NT2/D1 (cell line): ENCODE measurements around the gene ZNF780A.

Experiments used
- DNase-seq: peaks from one replicate; pipeline ENCODE4 v3.0.0-alpha.2; 2011; ENCODE audit warnings: low read depth, low spot score
- H3K27me3 ChIP-seq: 2 replicates; pipeline ENCODE4 v1.6.0; 2011; ENCODE audit warnings: mild to moderate bottlenecking; ENCODE audit not compliant: insufficient read length, insufficient read depth
- H3K36me3 ChIP-seq: 2 replicates; pipeline ENCODE4 v1.6.1; 2011; ENCODE audit warnings: mild to moderate bottlenecking, low read length, mixed read lengths; ENCODE audit not compliant: insufficient read depth, insufficient read length
- H3K4me1 ChIP-seq: 2 replicates; pipeline ENCODE4 v1.5.1; 2011; ENCODE audit not compliant: insufficient read depth, insufficient read length
- H3K4me3 ChIP-seq: 2 replicates; pipeline ENCODE4 v1.5.1; 2011; ENCODE audit warnings: low read depth; ENCODE audit not compliant: insufficient read length
- H3K9ac ChIP-seq: 2 replicates; pipeline ENCODE4 v1.6.0; 2011; ENCODE audit warnings: low read depth; ENCODE audit not compliant: insufficient read length
- H3K9me3 ChIP-seq: 2 replicates; pipeline ENCODE4 v1.5.1; 2011; ENCODE audit warnings: mild to moderate bottlenecking, low read length; ENCODE audit not compliant: insufficient read depth
- SUZ12 ChIP-seq: IDR thresholded peaks from 2 replicates; pipeline ENCODE4 v1.6.1; 2011; ENCODE audit not compliant: insufficient read length, insufficient read depth; ENCODE audit errors: extremely low read depth
- YY1 ChIP-seq: IDR thresholded peaks from 2 replicates; pipeline ENCODE4 v1.6.1; 2011; ENCODE audit not compliant: insufficient read length, insufficient read depth
- ZNF274 ChIP-seq: IDR thresholded peaks from 2 replicates; pipeline ENCODE4 v1.6.1; 2011; ENCODE audit warnings: mild to moderate bottlenecking, low read depth, low read length

Gene ZNF780A

DNA sequence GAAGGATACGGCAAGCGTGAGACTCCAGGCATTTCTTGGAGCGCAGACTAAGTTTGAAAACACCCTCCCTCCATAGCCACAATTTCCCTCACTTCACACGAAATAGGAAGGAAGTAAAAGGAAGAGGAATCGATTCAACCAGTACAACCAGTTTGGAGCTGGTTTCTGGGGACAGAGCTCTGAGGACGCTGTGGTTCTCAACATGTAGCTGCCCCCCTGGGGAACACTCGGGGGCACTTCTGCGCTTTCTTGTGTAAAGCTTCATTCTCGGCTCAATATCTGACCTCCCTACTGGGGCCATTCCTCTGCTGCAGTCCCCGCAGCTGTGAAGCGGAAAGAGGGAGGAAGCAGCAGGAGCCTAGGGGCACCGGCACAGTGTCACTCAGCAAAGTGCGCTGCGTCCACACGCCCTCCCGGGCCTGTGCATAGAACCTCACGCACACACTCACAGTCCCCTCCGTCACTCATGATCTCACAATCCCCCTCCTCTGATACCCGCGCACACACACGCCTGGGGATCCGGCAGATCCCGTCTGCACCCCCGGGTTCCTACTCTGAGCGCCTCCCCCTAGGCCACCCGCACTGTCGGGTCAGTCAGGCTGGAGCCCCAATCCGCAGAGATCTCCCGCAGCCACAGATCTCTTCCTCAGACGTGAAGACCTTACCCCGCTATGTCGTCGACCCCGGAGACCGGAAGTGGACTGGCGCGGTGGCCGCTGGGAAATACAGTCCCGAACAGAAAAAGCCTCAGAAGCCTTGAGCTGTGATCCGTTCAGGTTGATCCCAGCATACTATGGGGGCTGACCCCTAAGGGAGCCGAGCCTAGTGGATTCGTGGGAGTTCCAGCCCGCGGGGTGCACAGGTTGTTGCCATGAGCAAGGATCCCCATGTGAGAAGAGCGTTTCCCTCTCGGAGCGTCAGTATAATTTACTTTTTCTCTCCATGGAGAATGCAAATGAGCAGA lies at the start of gene ZNF780A:
Gene ZNF780A, minus strand, starts transcription at position 703 of the 964 bp plus-strand sequence. CDS start 6,190 bp downstream, outside the sequence.
- DNase-seq: peak; percentile 61
- no peaks in the 10 kb centered on the region for H3K27me3 ChIP-seq
- H3K9me3 ChIP-seq: no peaks in the 10 kb centered on the region
- peak within 1 kb of the TSS; percentile 93 for H3K9ac ChIP-seq
- H3K36me3 ChIP-seq: no peaks in the 10 kb centered on the region
- peak within 1 kb of the TSS; percentile 88 for H3K4me3 ChIP-seq
- TF ChIP-seq SUZ12 (no peak), YY1 (no peak), ZNF274 (no peak)
- no peaks in the 10 kb centered on the region for H3K4me1 ChIP-seq

DNA sequence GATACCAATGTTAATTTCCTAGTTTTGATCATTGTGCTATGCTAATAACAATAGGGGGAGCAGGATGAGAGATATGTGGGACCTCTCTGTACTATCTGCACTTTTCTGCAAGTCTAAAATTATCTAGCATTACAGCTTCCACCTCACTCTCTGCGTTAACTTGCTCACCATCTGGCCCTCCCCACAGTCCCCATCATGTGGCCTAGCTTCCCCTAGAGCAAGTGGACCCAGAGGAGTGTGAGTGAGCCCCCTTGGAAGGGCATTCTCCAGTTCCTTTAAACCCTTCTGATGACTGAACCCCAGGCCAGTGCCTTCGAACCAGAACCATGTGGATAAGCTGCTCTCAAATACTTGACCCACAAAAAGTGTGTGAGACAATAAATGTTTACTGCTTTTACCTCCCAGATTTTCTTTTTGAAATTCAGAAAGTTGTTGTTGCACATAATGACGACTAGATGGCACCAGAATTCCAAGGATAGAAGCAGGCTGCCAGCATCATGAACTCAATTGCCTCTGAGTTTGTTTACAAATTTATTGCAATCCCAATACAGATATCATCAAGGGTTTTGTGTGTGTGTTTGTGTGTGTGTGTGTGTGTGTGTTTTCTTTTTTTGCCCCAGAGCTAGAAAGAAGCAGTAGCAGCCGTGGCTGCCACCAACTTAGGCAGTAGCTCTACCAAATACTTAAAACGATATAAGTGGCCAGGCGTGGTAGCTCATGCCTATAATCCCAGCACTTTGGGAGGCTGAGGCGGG lies 49.0 kb upstream of the ZNF780A start:
- DNase-seq: peak; percentile 8
- Histone ChIP-seq H3K9me3 (no peaks in the 10 kb centered on the region), H3K36me3 (no peaks in the 10 kb centered on the region), H3K9ac (no peak overlapping the region), H3K4me1 (no peaks in the 10 kb centered on the region), H3K4me3 (no peak overlapping the region), H3K27me3 (no peaks in the 10 kb centered on the region)
- TF ChIP-seq YY1: no peak
- no peak for TF ChIP-seq SUZ12
- TF ChIP-seq ZNF274: no peak

GRCh38 chr19:40136818-40137217 lies 46.1 kb upstream of the ZNF780A start:
- no peaks in the 10 kb centered on the region for H3K27me3 ChIP-seq
- H3K4me1 ChIP-seq: no peaks in the 10 kb centered on the region
- no peak overlapping the region for H3K9ac ChIP-seq
- H3K4me3 ChIP-seq: no peak overlapping the region
- H3K9me3 ChIP-seq: no peaks in the 10 kb centered on the region
- no peak for TF ChIP-seq YY1
- DNase-seq: no peak
- no peaks in the 10 kb centered on the region for H3K36me3 ChIP-seq

GRCh38 chr19:40134866-40135265 lies 44.1 kb upstream of the ZNF780A start:
- Histone ChIP-seq H3K4me1 (no peaks in the 10 kb centered on the region), H3K36me3 (no peaks in the 10 kb centered on the region), H3K27me3 (no peaks in the 10 kb centered on the region), H3K9ac (no peak overlapping the region), H3K4me3 (no peak overlapping the region), H3K9me3 (no peaks in the 10 kb centered on the region)
- no peak for TF ChIP-seq YY1
- no peak for TF ChIP-seq ZNF274
- no peak for TF ChIP-seq SUZ12
- DNase-seq: no peak

- Histone ChIP-seq H3K9ac (no peak overlapping the region), H3K36me3 (no peaks in the 10 kb centered on the region), H3K9me3 (no peaks in the 10 kb centered on the region), H3K4me3 (no peak overlapping the region), H3K27me3 (no peaks in the 10 kb centered on the region), H3K4me1 (no peaks in the 10 kb centered on the region)
- TF ChIP-seq SUZ12 (no peak), ZNF274 (no peak), YY1 (no peak)
- no peak for DNase-seq
Measured at GRCh38 chr19:40133491-40133890, 42.7 kb upstream of the ZNF780A start.

GRCh38 chr19:40130013-40130412 lies 39.3 kb upstream of the ZNF780A start:
- Histone ChIP-seq H3K27me3 (peaks cover 3% of the 10 kb centered on the region), H3K36me3 (no peaks in the 10 kb centered on the region), H3K4me3 (no peak overlapping the region), H3K9me3 (no peaks in the 10 kb centered on the region), H3K9ac (no peak overlapping the region), H3K4me1 (no peaks in the 10 kb centered on the region)
- TF ChIP-seq YY1: no peak
- TF ChIP-seq ZNF274: no peak
- TF ChIP-seq SUZ12: no peak
- DNase-seq: no peak

DNA sequence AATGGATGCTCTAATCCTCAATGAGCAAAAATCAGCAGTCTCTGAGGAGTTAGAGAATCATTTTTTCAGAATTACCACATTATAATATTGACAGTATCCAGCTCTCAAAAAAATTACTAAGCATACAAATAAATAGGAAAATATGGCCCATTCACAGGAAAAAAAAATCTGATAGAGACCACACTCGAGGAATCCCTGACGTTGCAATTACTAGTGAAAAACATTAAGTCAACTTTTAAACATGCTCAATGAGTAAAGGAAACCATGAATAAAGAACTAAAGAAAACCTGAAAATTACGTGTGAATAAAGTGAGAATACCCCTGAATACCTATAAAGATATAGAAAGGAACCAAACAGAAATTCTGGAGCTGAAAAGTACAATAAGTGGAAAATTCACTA lies 38.7 kb upstream of the ZNF780A start:
- Histone ChIP-seq H3K9ac (no peak overlapping the region), H3K4me3 (no peak overlapping the region), H3K27me3 (peaks cover 5% of the 10 kb centered on the region), H3K36me3 (no peaks in the 10 kb centered on the region), H3K9me3 (no peaks in the 10 kb centered on the region), H3K4me1 (no peaks in the 10 kb centered on the region)
- DNase-seq: no peak
- TF ChIP-seq ZNF274: no peak
- no peak for TF ChIP-seq SUZ12
- no peak for TF ChIP-seq YY1
